Activated T-cell treated with anti-CD3 and anti-CD28 coated beads, Interleukin-2, amount 50 U/mL, for 24 hours (primary cell): Measurements from ENCODE around the gene UMOD.

ENCODE experiments used
- DNase-seq: peaks from one replicate; pipeline ENCODE4 v3.0.0-alpha.2; 2020
- H3K27ac Mint-ChIP-seq: 2 replicates; pipeline ENCODE4 v1.8.0; 2020; ENCODE audit warnings: mild to moderate bottlenecking, mixed read lengths
- H3K27me3 Mint-ChIP-seq: 2 replicates; pipeline ENCODE4 v1.8.0; 2020; ENCODE audit warnings: mixed read lengths
- H3K36me3 Mint-ChIP-seq: 2 replicates; pipeline ENCODE4 v1.8.0; 2020; ENCODE audit warnings: low read depth, mixed read lengths
- H3K4me1 Mint-ChIP-seq: 2 replicates; pipeline ENCODE4 v1.8.0; 2020; ENCODE audit warnings: low read depth, mixed read lengths
- H3K4me3 Mint-ChIP-seq: 2 replicates; pipeline ENCODE4 v1.8.0; 2020; ENCODE audit warnings: mild to moderate bottlenecking, moderate library complexity, mixed read lengths
- H3K9me3 Mint-ChIP-seq: 2 replicates; pipeline ENCODE4 v1.8.0; 2020; ENCODE audit warnings: mixed read lengths

UMOD gene

DNA sequence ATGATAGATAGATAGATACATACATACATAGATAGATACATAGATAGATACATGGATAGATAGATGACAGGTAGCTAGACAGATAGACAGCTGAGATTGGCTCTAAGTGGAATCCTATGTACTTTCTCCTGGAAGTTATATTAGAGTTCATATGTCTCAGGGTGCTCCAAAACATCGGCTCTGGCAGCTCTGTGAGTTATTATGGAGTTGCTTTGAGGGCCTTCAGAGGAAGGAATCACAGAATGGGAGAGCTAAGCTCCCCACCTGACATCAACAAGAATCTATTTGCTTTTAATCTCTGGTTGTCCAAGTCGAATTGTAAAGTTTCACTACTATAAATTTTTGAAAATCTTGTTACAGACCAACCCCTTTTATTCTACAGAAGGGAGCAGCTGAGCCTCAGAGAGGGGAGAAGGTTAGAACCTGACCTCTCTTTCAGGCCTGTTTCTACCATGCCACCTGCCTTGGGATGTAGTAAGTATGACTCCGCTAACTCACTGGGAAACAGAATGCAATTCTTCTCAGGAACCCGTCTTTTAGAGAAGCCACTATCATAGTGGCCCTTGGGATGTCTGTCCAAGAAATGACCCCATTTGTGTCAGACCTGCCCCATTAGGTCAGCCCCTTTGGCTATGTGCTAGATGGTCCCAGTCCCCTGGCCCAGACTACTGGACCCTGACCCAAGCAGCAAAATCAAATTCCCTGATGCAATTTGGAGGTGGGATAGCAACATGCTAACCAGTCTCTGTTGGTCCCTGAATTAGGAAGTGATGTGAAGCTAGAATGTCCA, 43.5 kb downstream of the UMOD start:
- Mint-ChIP-seq H3K4me1 (no peaks in the 10 kb centered on the region), H3K4me3 (no peak overlapping the region), H3K36me3 (no peaks in the 10 kb centered on the region), H3K27me3 (peaks cover 2% of the 10 kb centered on the region), H3K9me3 (no peaks in the 10 kb centered on the region), H3K27ac (no peak overlapping the region)
- no peak for DNase-seq

DNA sequence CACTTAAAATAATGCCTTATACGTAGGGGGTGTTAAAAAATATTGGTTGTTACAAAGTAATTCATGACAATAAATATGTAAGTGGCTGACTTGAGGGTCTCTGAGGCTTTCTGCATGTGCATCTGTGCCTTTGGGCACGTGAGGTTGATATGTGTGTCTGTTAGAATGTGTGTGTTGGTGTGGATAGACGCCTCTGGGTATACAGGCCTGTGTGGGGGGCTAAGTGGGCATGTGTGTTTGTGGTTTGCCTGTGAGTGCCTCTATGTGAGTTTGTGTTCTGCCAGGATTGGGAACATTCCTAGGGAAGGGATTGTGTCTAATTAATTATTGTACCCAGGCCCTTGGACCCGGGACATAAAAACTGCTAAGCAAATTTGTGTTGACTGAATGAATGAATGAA, 44.2 kb downstream of the UMOD start:
- no peak overlapping the region for H3K4me3 Mint-ChIP-seq
- H3K27me3 Mint-ChIP-seq = peaks cover 2% of the 10 kb centered on the region
- H3K27ac Mint-ChIP-seq = no peak overlapping the region
- DNase-seq = no peak
- H3K9me3 Mint-ChIP-seq = no peaks in the 10 kb centered on the region
- no peaks in the 10 kb centered on the region for H3K36me3 Mint-ChIP-seq
- H3K4me1 Mint-ChIP-seq = no peaks in the 10 kb centered on the region

DNA sequence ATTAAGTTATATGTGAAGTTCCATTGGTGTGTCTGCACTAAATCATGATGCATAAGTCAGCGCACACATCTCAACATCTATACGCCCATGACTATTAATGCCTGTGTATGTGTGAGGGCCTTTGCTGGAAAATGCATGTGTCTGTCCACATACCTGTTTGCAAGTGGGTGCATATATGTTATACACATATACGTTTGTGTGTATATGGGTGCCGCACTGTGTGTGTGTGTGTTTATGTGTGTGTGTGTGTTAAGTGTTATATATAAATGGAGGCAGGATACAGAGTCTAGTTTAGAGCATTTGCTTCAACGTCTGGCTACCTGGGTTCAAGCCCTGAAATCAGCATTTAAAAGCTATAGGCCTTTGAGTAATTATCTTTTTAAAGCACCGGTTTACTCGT, 44.7 kb downstream of the UMOD start:
- DNase-seq = no peak
- Mint-ChIP-seq H3K9me3 (no peaks in the 10 kb centered on the region), H3K36me3 (no peaks in the 10 kb centered on the region), H3K4me1 (no peaks in the 10 kb centered on the region), H3K4me3 (no peak overlapping the region), H3K27me3 (peaks cover 2% of the 10 kb centered on the region), H3K27ac (no peak overlapping the region)

DNA sequence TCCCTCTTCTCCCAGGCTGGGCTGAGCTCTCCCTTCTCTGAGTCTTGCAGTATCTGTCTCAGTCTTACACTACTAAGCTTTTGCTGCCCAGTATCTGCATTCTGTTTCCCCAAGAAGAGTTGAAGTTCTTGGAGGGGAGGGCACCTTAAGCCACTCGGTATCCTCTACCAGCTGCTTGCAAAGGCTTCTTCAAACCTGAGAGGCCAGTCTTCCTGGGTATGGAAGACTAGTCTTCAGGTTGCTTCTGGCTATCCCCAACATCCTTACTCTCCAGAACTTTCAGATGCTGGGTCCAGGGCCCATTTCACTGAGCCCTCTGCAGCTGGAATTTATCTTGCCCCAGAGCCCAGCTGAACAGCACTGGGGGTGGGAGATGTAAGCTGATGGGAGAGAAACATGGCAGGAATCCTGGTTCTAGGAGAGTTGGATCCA, 45.3 kb downstream of the UMOD start:
- no peak overlapping the region for H3K27ac Mint-ChIP-seq
- no peaks in the 10 kb centered on the region for H3K4me1 Mint-ChIP-seq
- no peak overlapping the region for H3K4me3 Mint-ChIP-seq
- peaks cover 2% of the 10 kb centered on the region for H3K27me3 Mint-ChIP-seq
- DNase-seq = no peak
- no peaks in the 10 kb centered on the region for H3K36me3 Mint-ChIP-seq
- H3K9me3 Mint-ChIP-seq = no peaks in the 10 kb centered on the region

DNA sequence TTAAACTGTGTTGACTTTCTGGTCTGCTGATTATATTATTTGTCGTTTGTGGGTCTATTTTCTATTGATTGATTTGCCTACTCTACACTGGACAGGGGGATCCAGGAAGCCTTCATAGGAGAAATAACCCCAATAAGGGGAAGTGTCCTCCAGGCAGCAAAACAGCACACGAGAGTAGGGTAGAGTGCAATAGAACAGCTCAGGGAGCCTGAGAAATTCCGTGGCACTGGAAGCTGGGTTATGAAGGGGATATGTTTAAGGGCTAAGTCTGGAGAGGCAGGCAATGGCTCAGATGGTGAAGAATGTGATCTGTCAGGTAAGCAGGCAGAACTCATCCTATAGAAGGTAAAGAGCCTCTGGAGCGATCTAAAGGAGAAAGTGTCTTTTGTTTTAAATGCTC, 46.1 kb downstream of the UMOD start:
- no peak overlapping the region for H3K27ac Mint-ChIP-seq
- no peaks in the 10 kb centered on the region for H3K36me3 Mint-ChIP-seq
- H3K27me3 Mint-ChIP-seq = peaks cover 2% of the 10 kb centered on the region
- no peaks in the 10 kb centered on the region for H3K9me3 Mint-ChIP-seq
- no peaks in the 10 kb centered on the region for H3K4me1 Mint-ChIP-seq
- no peak for DNase-seq
- no peak overlapping the region for H3K4me3 Mint-ChIP-seq

DNA sequence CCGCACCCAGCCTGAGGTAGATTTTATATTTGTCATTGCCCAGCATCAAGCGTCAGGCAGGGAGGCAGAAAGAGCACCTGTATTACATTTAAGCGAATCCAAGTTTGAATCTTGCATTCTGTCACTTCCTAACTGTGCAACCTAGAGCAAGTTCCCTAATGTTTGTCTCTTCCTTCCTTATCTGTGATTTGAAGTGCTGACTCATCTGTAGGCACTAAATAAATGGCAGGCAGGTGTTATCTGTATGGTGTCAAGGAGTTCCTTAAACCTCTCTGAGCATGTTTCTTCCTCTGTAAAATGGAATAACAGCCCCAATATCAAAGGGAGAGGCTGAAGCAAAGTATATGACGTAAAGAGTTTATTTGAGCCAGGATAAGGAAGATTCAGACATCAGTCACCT, 49.5 kb downstream of the UMOD start:
- H3K4me1 Mint-ChIP-seq = no peaks in the 10 kb centered on the region

DNA sequence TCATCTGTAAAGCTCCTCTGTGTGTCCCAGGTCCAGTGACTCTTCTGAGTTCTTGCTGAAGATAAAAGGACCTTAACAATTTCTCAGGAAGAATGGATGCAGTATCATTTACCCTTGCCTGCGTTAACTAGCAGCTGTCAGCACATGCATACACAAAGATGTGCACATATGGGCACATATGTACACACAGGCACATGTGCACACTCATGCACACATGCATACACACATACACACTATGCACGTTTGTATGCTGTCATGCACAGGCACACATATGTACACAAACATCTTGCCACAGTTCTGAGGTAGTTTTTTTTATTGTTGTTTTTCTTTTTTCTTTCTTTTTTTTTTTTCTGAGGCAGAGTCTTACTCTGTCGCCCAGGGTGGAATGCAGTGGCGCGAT, 50.1 kb downstream of the UMOD start:
- no peak overlapping the region for H3K4me3 Mint-ChIP-seq
- H3K27me3 Mint-ChIP-seq = peaks cover 13% of the 10 kb centered on the region
- no peak overlapping the region for H3K27ac Mint-ChIP-seq
- no peaks in the 10 kb centered on the region for H3K9me3 Mint-ChIP-seq
- no peak for DNase-seq
- H3K36me3 Mint-ChIP-seq = no peaks in the 10 kb centered on the region
- no peaks in the 10 kb centered on the region for H3K4me1 Mint-ChIP-seq

More for the DNA sequence above, 49.5 kb downstream of the UMOD start:
- no peak overlapping the region for H3K27ac Mint-ChIP-seq
- H3K4me3 Mint-ChIP-seq = no peak overlapping the region
- H3K36me3 Mint-ChIP-seq = no peaks in the 10 kb centered on the region
- no peak for DNase-seq
- no peaks in the 10 kb centered on the region for H3K9me3 Mint-ChIP-seq
- H3K27me3 Mint-ChIP-seq = peaks cover 13% of the 10 kb centered on the region

DNA sequence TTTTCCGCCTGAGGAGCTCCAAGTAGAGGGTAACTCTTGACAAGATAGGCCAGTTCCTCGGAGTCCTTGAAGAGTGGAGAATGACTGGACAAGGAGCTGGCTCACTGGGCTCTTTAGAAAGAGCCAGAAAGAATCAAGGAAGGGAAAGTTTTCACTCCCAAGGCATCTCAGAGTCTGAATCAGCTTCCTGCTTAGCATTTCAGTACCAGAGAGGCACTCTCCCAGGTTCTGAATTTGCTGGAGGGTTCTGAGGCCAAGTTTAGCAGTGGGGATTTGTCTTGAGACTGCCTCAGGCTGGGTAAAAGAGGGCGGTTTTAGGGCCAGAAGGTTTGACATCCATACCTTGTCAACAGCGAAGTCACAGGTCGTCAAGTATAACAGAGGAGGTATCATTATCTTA, 50.7 kb downstream of the UMOD start:
- no peak for DNase-seq
- H3K4me1 Mint-ChIP-seq = no peaks in the 10 kb centered on the region

DNA sequence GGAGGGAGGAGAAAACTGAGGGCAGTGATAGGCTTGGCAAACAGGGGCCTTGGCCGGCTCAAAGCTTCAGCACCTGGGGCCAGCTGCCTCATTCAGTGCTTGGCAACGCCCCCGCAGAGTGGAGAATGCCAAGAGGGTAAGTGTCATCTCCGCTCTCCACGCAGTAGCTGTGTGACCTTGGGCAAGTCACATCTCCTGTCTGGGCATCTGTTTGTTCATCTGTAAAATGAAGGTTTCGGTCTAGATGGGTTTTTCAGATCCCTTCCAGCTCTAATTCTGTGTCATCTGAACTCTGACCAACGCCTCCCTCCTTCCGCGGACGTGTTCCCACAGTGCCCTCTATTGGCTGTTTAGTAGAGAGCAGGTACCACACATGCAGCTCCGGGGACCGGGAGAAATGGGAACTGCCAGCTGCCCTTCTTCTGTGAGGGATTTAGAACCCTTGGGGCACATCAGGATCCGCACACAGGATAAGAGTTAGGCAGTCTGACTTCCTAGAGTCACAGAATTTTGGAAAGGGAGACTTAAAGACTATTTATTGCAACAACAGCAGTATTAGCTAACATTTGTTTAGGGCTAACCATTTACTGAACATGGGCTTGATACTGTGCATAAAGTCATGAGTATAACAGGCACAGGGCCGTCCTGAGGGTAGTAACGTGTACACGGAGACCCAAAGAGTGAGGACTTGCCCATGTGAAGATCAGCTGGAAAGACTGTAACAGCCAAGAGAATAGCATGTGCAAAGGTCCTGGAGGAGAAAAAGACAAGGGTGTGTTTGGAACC, 52.0 kb downstream of the UMOD start:
- no peak overlapping the region for H3K4me3 Mint-ChIP-seq
- peak; percentile 35 for DNase-seq
- no peaks in the 10 kb centered on the region for H3K4me1 Mint-ChIP-seq
- no peaks in the 10 kb centered on the region for H3K36me3 Mint-ChIP-seq
- peaks cover 13% of the 10 kb centered on the region for H3K27me3 Mint-ChIP-seq
- H3K9me3 Mint-ChIP-seq = no peaks in the 10 kb centered on the region
- H3K27ac Mint-ChIP-seq = no peak overlapping the region

More for the DNA sequence above, 50.7 kb downstream of the UMOD start:
- Mint-ChIP-seq H3K4me3 (no peak overlapping the region), H3K27ac (no peak overlapping the region), H3K27me3 (peaks cover 13% of the 10 kb centered on the region), H3K36me3 (no peaks in the 10 kb centered on the region), H3K9me3 (no peaks in the 10 kb centered on the region)

DNA sequence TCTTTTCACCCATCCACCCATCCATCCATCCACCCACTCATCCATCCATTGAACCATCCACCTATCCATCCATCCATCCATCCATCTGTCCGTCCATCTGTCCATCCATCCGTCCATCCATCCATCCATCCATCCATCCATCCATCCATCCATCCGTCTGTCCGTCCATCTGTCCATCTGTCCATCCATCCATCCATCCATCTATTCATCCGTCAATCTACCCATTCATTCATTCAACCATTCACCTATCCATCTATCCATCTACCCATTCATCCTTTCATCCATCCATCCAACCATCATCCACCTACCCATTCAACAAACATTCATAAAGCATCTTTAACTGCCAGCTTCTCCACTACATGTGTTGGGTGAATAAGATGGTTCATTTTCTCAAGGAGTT, 54.1 kb downstream of the UMOD start:
- no peaks in the 10 kb centered on the region for H3K36me3 Mint-ChIP-seq
- DNase-seq = no peak
- H3K4me1 Mint-ChIP-seq = no peaks in the 10 kb centered on the region
- H3K27ac Mint-ChIP-seq = no peak overlapping the region
- H3K27me3 Mint-ChIP-seq = peaks cover 13% of the 10 kb centered on the region
- no peaks in the 10 kb centered on the region for H3K9me3 Mint-ChIP-seq
- H3K4me3 Mint-ChIP-seq = no peak overlapping the region

DNA sequence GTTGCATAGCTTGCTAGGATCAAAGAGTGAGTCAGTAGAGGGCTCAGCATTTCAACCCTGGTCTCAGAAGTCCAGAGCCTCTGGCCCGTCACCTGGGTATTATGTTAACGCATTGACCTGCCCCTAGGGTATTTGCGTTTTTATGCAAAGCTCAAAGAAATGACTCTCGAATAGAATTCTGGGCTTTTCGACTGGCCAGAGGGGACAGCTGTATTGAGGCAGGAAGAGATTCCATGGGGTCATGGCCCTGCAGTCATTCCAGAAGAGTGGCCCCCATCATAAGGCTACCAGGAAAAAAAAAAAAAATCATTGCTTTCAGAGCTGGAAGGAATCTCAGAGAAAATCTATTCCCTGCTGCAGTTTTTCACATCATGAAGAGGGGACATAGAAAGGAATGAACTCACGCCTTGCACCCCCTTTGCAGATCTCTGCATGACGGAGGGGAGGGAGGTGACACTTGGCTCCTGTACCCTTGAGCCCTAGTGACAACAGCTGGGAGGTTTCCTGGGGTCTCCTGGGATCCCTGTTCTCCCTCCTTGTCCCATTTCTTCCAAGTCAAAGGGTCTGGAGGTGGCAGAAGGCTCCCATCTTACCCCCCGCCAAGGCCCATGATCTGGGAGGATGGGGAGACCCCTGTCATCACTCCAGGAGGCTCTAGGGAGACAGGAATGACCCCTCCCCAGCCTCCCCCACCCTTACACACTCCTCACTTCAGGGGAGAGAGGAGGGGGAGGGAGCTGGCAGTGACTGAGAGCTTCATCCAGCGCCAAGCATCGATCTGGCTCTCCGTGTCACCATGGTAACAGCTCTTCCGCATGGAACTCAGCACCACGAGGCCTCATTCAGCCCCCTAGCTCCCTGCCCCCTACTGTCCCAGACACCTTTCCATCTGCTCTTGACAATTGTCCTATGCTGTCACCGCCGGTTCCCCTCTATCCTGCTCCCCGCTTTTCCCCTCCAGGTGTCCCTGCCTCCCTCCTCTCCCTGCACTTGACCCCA, 61.0 kb downstream of the UMOD start:
- no peaks in the 10 kb centered on the region for H3K9me3 Mint-ChIP-seq
- no peaks in the 10 kb centered on the region for H3K4me1 Mint-ChIP-seq
- DNase-seq = no peak
- H3K4me3 Mint-ChIP-seq = no peak overlapping the region
- H3K27ac Mint-ChIP-seq = no peak overlapping the region
- H3K36me3 Mint-ChIP-seq = no peaks in the 10 kb centered on the region
- H3K27me3 Mint-ChIP-seq = peaks cover 6% of the 10 kb centered on the region

DNA sequence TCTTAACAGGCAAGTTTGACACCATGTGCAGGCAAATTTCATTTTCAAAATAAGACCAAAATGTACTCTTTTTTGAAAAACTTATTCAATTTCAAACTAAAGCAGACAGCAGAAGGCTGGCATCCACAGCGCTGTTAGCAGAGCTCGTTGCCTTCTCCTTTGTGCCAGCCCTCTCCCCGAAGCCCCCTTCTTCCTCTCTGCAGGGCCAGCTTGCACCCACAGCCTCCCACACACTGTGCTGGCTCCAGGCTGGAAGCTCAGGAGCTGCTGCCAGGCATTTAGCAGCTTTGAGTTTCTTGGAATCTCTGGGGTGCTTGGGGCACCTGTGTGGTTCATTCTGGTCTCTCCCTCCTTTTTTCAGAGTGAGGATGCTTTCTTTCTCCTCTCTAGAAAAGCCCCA, 62.9 kb downstream of the UMOD start:
- Mint-ChIP-seq H3K27me3 (peaks cover 6% of the 10 kb centered on the region), H3K9me3 (no peaks in the 10 kb centered on the region), H3K4me1 (no peaks in the 10 kb centered on the region), H3K27ac (no peak overlapping the region), H3K36me3 (no peaks in the 10 kb centered on the region), H3K4me3 (no peak overlapping the region)
- DNase-seq = no peak

DNA sequence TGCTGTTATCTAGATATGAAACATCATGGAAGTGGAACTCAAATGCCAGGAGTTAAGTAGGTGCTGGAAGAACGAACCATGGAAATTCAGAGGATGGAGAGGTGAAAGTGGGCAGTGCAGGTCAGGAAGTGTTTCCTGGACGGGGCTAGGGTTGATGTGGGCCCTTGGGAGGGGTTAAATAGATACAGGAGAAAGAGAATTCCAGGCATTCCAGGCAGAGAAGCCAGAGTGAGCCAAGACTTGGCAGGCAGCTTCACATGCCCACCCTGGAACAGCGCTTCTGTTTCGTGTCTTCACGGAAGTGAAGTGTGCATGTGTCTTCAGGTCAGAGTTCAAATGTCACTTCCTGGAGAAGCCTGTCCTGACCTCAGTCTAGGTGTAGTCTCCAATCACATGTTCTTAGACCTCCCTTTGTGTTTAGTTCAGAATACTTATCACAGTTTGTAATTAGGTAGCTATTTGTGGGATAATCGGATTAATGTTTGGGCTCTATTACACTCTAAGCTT, 66.5 kb downstream of the UMOD start:
- no peak overlapping the region for H3K27ac Mint-ChIP-seq
- H3K9me3 Mint-ChIP-seq = no peaks in the 10 kb centered on the region
- H3K4me3 Mint-ChIP-seq = no peak overlapping the region
- DNase-seq = no peak
- H3K27me3 Mint-ChIP-seq = peaks cover 5% of the 10 kb centered on the region
- H3K4me1 Mint-ChIP-seq = no peaks in the 10 kb centered on the region
- H3K36me3 Mint-ChIP-seq = no peaks in the 10 kb centered on the region
